Measurements from ENCODE around the gene KLHL33. TPM values are rescaled to one million over a fixed set of nuclear protein-coding genes. Genes with fewer than 3 reads are reported as not detected.

Gene KLHL33
- total and polyA plus RNA-seq, 10 of the 15 experiments (the other 5 are each of a cell fraction or from before 2014, with no cell fraction given), result 0.01 to 0.16 (median 0.04) TPM; not detected in 5

- CTCF ChIA-PET, result interaction anchor here (0.8 to 1.5 kb wide), 3 partner anchors 11 to 225 kb away, joined by 3 to 4 read pairs (median 3); no protein-coding TSS in a partner anchor
- no peaks in the 10 kb centered on the region for H3K9me3 ChIP-seq (replicated peaks; ENCODE audit: control insufficient read depth, insufficient read depth, low read length)
- no peak overlapping the region for H3K9ac ChIP-seq (ENCODE audit: control insufficient read depth, insufficient read depth, low read length)
- H3K4me3 ChIP-seq, result no peak overlapping the region
- H3K27me3 ChIP-seq (replicated peaks in 1 of 2; ENCODE audit: control insufficient read depth in 2 of 2, insufficient read depth in 2 of 2, low read length in 1 of 2), result no peaks in the 10 kb centered on the region
- no peak overlapping the region for H3K4me2 ChIP-seq (ENCODE audit: control insufficient read depth, insufficient read depth)
- ATAC-seq, result no peak
- H2AFZ ChIP-seq (ENCODE audit: control insufficient read depth, low read depth, low read length), result no peak overlapping the region
- RAD21 ChIA-PET (ENCODE audit: unreplicated experiment), result no interaction called here
- DNase-seq (ENCODE audit: low read depth, low spot score), result no peak
- 0 out of 2 replicates have a peak, but pooled peaks cover 3% of the 10 kb centered on the region for H3K4me1 ChIP-seq (ENCODE audit: control insufficient read depth, insufficient read depth, low read length)
- TF ChIP-seq RAD21 (IDR thresholded peaks at IDR 0.05; ENCODE audit: insufficient read depth, low read depth, low read length), result no peak
- TF ChIP-seq ZBTB11 (CRISPR knock-in tag; IDR thresholded peaks at IDR 0.05), result no peak
- TF ChIP-seq ZNF687 (IDR thresholded peaks at IDR 0.05), result no peak
- TF ChIP-seq KAT2A (conservative IDR thresholded peaks at IDR 0.05; ENCODE audit: control insufficient read depth, low read depth, low read length), result no peak
- no peak for TF ChIP-seq NR2C1 (IDR thresholded peaks at IDR 0.05)
- no peak for TF ChIP-seq MTA3 (IDR thresholded peaks at IDR 0.05; ENCODE audit: borderline replicate concordance, low read length)
- no peak for TF ChIP-seq MEF2A (IDR thresholded peaks at IDR 0.05; ENCODE audit: insufficient read depth, low read depth, low read length)
- in situ Hi-C loops (cut with MboI), result no loop called here
- SMC1A ChIA-PET (ENCODE audit: uncharacterized antibody, unreplicated experiment), result interaction anchor here (1.6 kb wide), 1 partner anchor 28 kb away, joined by 3 read pairs; no protein-coding TSS in a partner anchor
- H4K20me1 ChIP-seq (ENCODE audit: control insufficient read depth, insufficient read depth), result no peaks in the 10 kb centered on the region
- H3K79me2 ChIP-seq (ENCODE audit: control insufficient read depth, insufficient read depth, low read length), result no peaks in the 10 kb centered on the region
- H3K36me3 ChIP-seq (ENCODE audit: control insufficient read depth in 2 of 2, insufficient read depth in 2 of 2, low read length in 1 of 2), result peaks cover 43 to 45% of the 10 kb centered on the region in 2 experiments
- POLR2A ChIA-PET, result no interaction called here
- FAIRE-seq, result no peak
- H3K27ac ChIP-seq (ENCODE audit: control insufficient read depth, insufficient read depth), result no peak overlapping the region
- BruUV-seq (replicated peaks), result no TSS peak
- WGBS (ENCODE audit: insufficient coverage, insufficient replicate concordance, low lambda C conversion rate, missing lambda C conversion rate), result 94% methylated on average over 5 of the region's 5 CpGs
- intact Hi-C loops (cut with micrococcal nuclease; ENCODE audit: unreplicated experiment), result no loop called here
Measured at GRCh38 chr14:20384886-20385285, 51.1 kb downstream of the KLHL33 start.

Measured in GM12878 (cell line).